ENCODE results near the gene LAMP2.
"Not testable (repeated sequence)": the region's sequence is repeated elsewhere in the genome, so short reads cannot be mapped to it uniquely, and the experiment has no call there.

The LAMP2 gene

DNA sequence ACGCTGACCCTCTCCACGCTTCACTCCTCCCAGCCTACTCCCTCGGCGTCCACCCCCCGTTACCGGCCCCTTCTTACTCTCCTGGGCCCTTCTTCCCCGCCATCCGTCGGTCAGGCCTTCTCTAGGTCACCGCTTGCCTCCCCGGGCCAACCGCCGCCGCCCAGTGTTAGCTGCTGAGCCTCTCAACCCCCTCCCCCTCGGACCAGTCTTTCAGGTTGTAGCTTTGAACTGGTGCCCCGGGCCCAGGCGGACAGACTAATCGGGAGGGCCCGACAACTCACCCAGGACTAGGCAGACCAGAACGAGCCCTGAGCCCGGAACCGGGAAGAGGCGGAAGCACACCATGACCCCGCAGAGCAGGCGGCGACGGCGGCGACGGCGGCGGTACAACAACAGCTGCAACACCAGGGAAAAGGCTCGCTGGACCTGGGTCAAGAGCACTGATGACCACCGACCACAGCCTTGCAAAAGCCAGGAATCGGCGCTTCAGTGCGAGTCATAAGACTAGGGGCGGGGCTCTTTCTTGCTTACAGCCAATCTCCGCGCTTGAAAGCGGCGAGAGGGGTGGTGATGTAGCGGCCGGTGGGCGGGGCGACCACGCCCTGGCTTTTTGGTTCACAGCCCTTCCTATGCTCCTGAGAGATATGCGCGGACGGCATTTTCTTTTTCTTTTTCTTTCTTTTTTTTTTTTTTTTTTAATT is at the start of gene LAMP2:
TSS of gene LAMP2 (minus strand) at position 472 of the 701 bp plus-strand sequence. CDS start at position 345, 127 bp downstream.
- DNase-seq, result peak; percentile 71

- DNase-seq, result peak; percentile 2
These were observed 48.8 kb upstream of the LAMP2 start for GRCh38 chrX:120517936-120518335.

GRCh38 chrX:120514236-120514635 is 45.1 kb upstream of the LAMP2 start:
- DNase-seq, result no peak

DNA sequence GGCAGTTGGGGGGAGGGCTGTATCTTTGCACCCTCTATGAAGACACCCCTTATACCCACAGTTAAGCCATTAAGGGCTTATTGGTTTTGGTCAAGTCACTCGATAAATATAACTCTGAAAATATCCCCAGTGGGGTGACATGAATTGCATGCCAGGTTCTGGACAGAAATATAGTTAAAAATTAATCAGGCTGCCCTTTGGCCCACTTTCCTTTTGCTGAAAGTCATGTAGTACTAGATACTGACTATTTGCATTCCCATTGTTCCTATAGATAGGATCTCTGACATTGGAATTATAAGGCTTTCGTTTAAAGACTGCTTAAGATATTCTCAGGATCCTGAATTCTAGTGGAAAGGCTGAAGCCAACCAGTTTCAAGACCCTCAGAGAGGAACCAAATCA is 43.5 kb upstream of the LAMP2 start:
- DNase-seq, result no peak

DNA sequence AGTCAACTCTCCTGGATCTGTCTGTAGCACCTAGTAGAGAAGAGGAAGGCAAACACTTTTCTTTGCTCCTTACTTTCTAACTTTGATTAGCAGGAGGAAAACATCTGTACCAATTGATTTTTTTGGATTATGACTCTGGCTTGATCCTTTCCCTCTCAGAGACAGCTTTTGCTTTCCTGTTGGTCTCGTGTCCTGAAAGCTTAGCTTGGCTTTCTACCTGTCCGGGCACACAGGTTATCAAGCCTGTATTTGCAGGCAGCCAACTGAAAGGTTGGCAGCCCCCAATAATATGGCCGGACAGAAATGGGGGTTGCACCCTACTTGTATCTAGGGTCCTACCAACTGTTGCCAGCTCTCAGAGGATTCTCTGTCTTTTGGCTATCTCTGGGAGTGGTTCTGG is 43.1 kb upstream of the LAMP2 start:
- DNase-seq, result no peak

DNA sequence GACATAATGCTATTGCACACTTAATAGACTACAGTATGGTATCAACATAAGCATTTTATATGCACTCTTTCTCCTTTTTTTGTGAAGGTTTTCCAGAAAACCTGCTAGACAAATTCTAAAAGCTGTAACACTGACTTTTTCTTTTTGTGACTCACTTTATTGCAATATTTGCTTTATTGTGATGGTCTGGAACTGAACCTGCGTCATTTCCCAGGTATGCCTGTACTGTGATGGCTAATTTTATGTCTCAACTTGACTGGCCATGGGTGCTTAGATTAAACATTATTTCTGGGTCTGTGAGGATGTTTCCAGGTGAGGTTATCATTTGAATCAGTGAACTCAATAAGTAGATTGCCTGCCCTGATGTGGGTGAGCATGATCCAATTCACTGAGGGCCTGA is 35.5 kb upstream of the LAMP2 start:
- no peak for DNase-seq

DNA sequence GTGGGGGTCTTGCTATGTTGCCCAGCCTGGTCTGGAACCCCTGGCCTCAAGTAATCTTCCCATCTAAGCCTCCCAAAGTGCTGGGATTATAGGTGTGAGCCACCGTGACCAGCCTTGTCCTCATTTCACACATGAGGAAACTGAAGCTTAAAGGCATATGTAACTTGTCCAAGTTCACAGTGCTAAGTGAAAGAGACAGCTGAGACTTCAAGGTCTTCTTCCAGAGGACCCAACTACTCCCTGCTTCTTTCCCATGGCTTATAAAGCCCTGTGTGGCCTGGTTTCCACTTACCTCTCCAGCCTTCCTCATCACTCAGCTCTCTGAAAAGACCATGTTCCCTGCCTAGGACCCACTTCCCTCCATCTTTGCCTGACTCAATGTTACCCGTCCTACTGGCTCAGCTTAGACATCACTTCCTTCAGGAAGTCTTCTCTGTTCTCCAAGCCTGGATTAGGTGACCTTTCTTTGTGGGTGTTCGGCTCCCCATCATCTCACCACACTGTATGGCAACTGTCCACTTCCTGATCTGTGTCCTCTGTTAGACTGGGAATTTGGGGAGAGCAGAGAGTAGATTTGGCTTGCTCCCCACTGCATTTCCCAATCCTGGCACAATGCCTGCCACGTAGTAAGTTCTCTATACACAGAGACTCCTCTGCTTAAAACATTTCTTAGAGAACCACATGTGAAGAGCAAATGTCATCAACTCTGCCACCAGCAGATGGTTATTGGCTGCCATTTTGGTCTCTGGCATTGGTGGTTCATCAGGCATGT is 30.4 kb upstream of the LAMP2 start:
- DNase-seq, result no peak

- not testable (repeated sequence) for DNase-seq
These were observed 21.0 kb upstream of the LAMP2 start for GRCh38 chrX:120490119-120490518.

DNA sequence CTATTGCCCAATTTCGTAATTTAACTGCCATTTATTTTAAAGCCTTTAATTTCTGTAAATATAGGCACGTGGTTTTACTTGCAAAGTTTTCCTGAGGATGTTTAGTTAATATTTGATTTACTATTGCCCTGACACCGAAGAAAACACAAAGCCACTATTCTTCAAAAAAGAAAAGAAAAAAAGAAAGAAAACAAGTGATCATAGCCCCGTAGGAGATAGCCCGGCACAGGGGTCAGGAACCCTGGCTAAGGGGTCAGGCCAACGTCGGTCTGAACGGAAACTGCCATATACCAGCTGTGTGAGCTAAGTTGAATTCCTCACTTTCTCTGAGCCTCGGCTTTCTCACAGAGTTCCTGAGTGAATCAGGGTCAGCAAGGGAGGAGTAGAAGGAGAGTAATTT is 17.7 kb upstream of the LAMP2 start:
- DNase-seq, result no peak

DNA sequence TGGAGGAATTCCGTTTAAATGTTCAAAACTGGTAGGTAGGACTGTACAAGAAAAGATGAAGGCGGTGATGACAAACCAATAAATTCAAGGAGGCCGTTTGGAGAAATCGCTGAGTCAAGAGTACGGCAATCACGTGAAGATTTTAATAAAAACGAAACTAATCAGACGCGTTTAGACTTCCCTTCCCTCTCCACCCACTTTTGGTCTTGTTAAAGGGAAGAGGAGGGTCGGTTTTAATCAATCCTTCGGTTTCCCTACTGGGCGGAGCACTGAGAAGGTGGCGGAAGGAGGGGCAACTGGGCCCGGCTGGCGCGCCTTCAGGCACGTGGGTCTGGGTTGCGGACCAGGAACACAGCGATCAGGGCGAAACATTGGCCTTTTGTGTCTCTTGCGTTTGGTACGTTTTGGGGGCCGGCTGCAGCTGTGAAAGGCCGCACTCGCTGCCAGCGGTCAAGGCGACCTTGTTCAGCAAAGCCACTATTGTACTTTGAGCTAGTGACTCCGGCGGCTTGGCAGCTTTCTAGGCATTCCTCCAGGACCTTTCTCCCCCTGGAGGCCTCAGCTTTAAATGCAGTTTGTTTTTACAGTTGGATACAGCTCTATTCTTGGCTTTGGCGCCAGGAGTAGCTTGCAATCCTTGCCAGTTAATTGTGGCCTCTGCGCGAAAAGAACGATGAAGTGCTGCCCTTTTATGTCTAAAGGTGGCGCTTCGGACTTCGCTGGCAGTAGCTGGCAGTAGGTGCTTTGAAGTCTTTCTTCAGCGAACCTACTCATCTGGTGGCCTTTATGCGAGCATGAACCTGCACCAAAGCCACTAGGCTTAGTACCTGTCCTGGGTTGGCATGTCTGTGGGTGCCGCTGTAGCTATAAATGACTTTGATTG is 16.8 kb upstream of the LAMP2 start:
- peak; percentile 66 for DNase-seq

DNA sequence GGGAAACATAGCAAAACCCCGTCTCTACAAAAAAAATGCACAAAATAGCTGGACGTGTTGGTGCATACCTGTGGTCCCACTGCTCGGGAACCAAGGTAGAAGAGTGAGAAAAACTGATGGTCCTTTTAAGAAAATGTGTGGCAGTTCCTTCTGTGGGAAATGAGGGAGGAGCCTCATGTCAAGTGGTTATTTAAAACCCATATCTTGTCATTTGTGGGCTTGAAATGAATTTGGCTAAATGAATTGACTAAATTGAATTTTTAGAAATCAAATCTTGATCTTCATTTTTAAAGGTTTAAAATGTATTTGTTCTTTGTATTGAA is 16.2 kb upstream of the LAMP2 start:
- no peak for DNase-seq

DNA sequence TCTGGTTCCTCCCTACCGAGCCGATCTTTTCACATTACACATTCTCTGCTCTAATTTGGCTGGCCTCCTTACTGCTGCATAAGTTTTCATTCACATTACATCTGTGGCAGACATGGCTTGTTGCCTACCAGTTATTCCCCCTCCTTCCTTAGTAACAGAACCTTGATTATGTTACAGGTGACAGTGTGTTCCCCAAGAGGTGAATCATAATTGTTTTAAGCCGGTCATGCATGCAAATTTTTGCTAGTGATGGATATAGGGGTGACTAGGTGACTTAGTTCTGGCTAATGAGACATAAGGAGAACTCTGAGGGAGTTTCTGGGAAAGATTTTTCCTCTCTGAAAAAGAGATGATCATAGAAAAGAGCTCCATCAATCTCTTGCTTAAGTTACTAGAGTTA is 8.4 kb upstream of the LAMP2 start:
- no peak for DNase-seq

DNA sequence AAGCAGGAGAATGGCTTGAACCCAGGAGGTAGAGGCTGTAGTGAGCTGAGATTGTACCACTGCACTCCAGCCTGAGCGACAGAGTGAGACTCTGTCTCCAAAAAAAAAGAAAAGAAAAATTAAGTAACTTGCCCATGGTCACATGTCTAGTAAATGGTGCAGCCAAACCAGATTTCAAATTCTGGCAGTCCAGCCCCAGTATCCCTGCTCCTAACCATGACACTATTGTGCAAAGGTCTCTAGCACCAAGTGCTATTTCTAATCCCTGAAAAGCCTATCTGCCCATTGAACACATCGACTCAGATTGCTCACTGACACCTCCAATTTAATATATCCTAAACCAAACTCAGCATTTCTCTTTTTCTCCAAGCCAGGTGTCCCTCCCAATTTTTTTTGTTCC is 7.6 kb upstream of the LAMP2 start:
- no peak for DNase-seq

DNA sequence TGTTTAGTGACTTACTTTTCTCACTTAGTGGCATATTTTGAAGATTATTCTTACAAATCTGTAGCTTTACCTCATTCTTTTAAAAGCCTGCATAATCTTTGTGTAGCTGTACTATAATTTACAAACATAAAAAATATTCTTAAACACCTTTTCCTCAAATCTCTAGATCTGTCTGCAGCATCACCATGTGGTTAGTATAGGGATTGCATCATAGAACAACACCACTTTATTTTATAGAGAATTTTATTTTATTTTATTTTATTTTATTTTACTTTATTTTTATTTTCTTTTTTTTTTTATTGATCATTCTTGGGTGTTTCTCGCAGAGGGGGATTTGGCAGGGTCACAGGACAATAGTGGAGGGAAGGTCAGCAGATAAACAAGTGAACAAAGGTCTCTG is 6.4 kb upstream of the LAMP2 start:
- DNase-seq, result not testable (repeated sequence)

GRCh38 chrX:120474085-120474484 is 5.0 kb upstream of the LAMP2 start:
- no peak for DNase-seq

DNA sequence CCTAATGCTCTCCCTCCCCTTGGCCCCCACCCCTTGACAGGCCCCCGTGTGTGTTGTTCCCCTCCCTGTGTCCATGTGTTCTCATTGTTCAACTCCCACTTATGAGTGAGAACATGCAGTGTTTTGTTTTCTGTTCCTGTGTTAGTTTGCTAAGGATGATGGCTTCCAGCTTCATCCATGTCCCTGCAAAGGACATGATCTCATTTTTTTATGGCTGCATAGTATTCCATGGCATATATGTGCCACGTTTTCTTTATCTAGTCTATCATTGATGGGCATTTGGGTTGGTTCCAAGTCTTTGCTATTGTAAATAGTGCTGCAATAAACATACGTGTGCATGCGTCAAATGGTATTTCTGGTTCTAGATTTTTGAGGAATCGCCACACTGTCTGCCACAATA is 561 bp upstream of the LAMP2 start:
- DNase-seq, result not testable (repeated sequence)

DNA sequence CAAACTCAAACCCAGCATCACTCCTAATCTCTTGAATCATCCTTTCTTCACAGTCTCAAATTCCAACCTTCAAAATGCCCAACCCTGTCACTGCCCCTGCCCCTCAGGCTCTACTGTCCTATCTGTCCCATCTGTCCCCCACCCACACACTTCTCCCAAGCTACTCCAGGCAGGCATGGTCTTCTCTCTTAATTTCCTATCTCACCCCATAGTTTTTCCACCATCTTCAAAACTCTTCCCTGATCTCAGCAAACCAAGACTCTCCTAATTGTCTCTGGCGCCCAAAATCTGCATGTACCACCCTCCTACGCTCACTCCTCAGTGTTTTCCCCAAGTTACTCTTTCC is 644 bp downstream of the LAMP2 start:
- no peak for DNase-seq

DNA sequence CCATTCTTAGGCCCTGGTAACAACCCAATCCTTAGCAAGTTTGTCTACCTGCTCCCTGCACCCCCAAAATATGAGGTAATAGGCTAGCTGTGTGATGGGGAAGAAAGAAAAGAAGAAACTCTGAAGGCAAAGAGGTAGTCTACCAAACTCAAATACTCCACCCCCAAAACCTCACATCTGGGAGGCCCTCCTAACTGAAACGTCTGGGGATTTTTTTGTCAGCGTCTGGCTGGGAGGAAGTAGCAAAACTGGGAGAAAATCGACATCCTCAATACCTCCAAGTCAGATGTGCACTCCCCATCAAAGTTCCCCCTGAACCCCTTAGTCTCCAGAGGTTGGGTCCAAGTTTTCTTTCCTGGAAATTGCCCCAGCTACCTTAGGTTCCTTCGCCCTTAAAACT is 1.0 kb downstream of the LAMP2 start:
- DNase-seq, result no peak

GRCh38 chrX:120464411-120464810 is 4.7 kb downstream of the LAMP2 start:
- no peak for DNase-seq

GRCh38 chrX:120463241-120463640 is 5.9 kb downstream of the LAMP2 start:
- peak; percentile 1 for DNase-seq

GRCh38 chrX:120462370-120462769 is 6.7 kb downstream of the LAMP2 start:
- DNase-seq, result no peak

DNA sequence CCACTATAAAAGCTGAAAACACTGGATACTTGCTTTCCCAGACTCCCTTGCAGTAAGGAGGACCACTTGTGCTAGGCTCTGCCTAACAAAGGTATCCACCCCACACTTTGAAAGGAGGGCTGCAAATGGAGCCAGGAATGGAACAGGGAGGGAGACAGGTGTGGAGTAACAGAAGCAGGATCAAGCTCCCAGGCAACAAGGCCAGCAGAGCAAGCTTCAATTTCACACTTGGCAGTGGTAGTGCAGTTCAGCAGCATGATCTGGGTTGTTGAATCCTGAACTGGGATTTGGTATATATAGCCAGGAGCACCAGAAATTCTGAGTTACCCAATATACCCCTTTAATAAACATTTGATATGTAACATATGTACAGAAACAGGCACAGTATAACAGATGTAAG is 9.8 kb downstream of the LAMP2 start:
- DNase-seq, result no peak

GRCh38 chrX:120457766-120458180 is 11.3 kb downstream of the LAMP2 start:
- peak; percentile 51 for DNase-seq

DNA sequence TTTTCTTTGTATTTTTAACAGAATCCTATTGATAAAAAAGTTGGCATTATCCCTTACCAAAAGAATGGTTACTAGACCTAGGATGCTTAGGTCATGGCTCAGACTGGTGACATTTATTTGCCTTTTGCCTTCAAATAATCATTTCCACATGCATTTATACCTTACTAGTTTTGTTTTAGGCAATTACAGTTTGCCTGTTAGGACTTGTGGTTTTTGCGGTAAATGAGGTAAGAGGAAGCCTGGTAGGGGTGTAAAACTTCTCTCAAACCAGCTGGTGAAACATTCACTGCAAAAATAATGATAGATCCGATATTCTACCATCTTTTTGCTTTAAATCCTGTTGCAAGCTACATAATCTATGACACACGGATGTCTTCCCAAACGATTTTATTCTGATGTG is 12.1 kb downstream of the LAMP2 start:
- no peak for DNase-seq
